GM12878 (cell line): ENCODE results near the gene CDYL2. TPM values are rescaled to one million over a fixed set of nuclear protein-coding genes. Genes with fewer than 3 reads are reported as not detected.

Experiments
- ATAC-seq: fragments of 200-7000 bp; cut with Tn5 transposase; 3 replicates; pipeline ENCODE4 v1.9.1; 2020; ENCODE audit warnings: mild to moderate bottlenecking, moderate library complexity
- BruUV-seq: library from RNA; stranded (reverse); fragments of 400-500 nt; replicated peaks from 2 replicates; lab custom pipeline; 2021; lab: Mats Ljungman, UMichigan
- CTCF ChIA-PET: fragments of 300-600 bp; sonication (Branson Sonifier 250); formaldehyde crosslinking; extraction: SDS; loops from one replicate; lab custom pipeline; 2021; ENCODE audit warnings: inconsistent platforms; lab: Yijun Ruan, JAX
- POLR2A ChIA-PET: fragments of 350-600 bp; formaldehyde crosslinking; extraction: SDS; loops from one replicate; lab custom pipeline; 2021; ENCODE audit warnings: inconsistent platforms; lab: Charles Lee
- RAD21 ChIA-PET: fragments of 300-600 bp; sonication (Branson Sonifier 250); formaldehyde crosslinking; loops from one replicate; lab custom pipeline; 2023; ENCODE audit warnings: antibody characterized with exemption; ENCODE audit not compliant: unreplicated experiment; lab: Charles Lee
- SMC1A ChIA-PET: fragments of 300-600 bp; sonication (Branson Sonifier 250); formaldehyde crosslinking; loops from one replicate; lab custom pipeline; 2023; ENCODE audit not compliant: unreplicated experiment, uncharacterized antibody; lab: Charles Lee
- DNase-seq: peaks from one replicate; pipeline ENCODE4 v3.0.0-alpha.2; 2011; ENCODE audit warnings: low read depth, low spot score
- FAIRE-seq: peaks from 3 replicates; lab custom pipeline; 2011; peaks lifted over from hg19 to GRCh38; lab: Jason Lieb, UNC
- H2AFZ ChIP-seq: 2 replicates; pipeline ENCODE4 v1.6.0; 2011; ENCODE audit warnings: low read depth, low read length, control low read depth; ENCODE audit not compliant: control insufficient read depth
- H3K27ac ChIP-seq: 2 replicates; pipeline ENCODE4 v1.5.1; 2011; ENCODE audit warnings: control low read depth; ENCODE audit not compliant: control insufficient read depth, insufficient read depth
- H3K27me3 ChIP-seq, 2 experiments: replicated peaks in 1 of 2; 2 replicates each; pipeline versions ENCODE4 v1.6.0 to v1.6.1; 2011; ENCODE audit warnings: low read length in 1 of 2; ENCODE audit not compliant: control insufficient read depth in 2 of 2, insufficient read depth in 2 of 2
- H3K36me3 ChIP-seq, 2 experiments: 2 replicates each; pipeline ENCODE4 v1.5.1; 2011; ENCODE audit warnings: low read length in 1 of 2; ENCODE audit not compliant: control insufficient read depth in 2 of 2, insufficient read depth in 2 of 2
- H3K4me1 ChIP-seq: 2 replicates; pipeline ENCODE4 v1.6.1; 2011; ENCODE audit warnings: mild to moderate bottlenecking, low read length, moderate library complexity, mixed read lengths; ENCODE audit not compliant: control insufficient read depth, insufficient read depth
- H3K4me2 ChIP-seq: 2 replicates; pipeline ENCODE4 v1.6.0; 2011; ENCODE audit warnings: control low read depth; ENCODE audit not compliant: control insufficient read depth, insufficient read depth
- H3K4me3 ChIP-seq: fragments of 200-600 bp; sonication (generic); 2 replicates; pipeline ENCODE4 v1.5.1; 2016
- H3K79me2 ChIP-seq: 2 replicates; pipeline ENCODE4 v1.6.0; 2011; ENCODE audit warnings: low read length; ENCODE audit not compliant: control insufficient read depth, insufficient read depth
- H3K9ac ChIP-seq: 2 replicates; pipeline ENCODE4 v1.8.0; 2011; ENCODE audit warnings: low read length, control low read depth, mixed read lengths; ENCODE audit not compliant: control insufficient read depth, insufficient read depth
- H3K9me3 ChIP-seq: replicated peaks from 3 replicates; pipeline ENCODE4 v1.5.1; 2011; ENCODE audit warnings: mild to moderate bottlenecking, low read length; ENCODE audit not compliant: control insufficient read depth, insufficient read depth
- H4K20me1 ChIP-seq: 2 replicates; pipeline ENCODE4 v1.6.0; 2011; ENCODE audit not compliant: control insufficient read depth, insufficient read depth
- ATF7 ChIP-seq: fragments of 450-650 bp; IDR thresholded peaks from 2 replicates; pipeline ENCODE4 v1.6.1; 2016; ENCODE audit warnings: low read depth, mild to moderate bottlenecking
- BCL11A ChIP-seq: IDR thresholded peaks from 2 replicates; pipeline ENCODE4 v1.6.1; 2011; ENCODE audit warnings: low read depth, low read length
- CBX5 ChIP-seq: sonication (generic); IDR thresholded peaks from 2 replicates; pipeline ENCODE4 v1.6.1; 2016; ENCODE audit warnings: low read depth, moderate library complexity, mild to moderate bottlenecking, inconsistent platforms
- EP300 ChIP-seq, 2 experiments: fragments of 150-350 bp in 1 of 2; IDR thresholded peaks; 2 replicates each; pipeline ENCODE4 v1.6.1; 2011 to 2012; ENCODE audit warnings: low read depth in 2 of 2, low read length in 2 of 2, borderline replicate concordance in 1 of 2, improper control_type of control experiment in 1 of 2, inconsistent platforms in 1 of 2; ENCODE audit not compliant: control insufficient read depth in 1 of 2
- LARP7 ChIP-seq: fragments of 450-650 bp; IDR thresholded peaks from 2 replicates; pipeline ENCODE4 v1.6.1; 2017; ENCODE audit warnings: mild to moderate bottlenecking
- POLR2AphosphoS5 ChIP-seq: IDR thresholded peaks from 2 replicates; pipeline ENCODE4 v1.6.1; 2011; ENCODE audit warnings: mild to moderate bottlenecking, low read length, inconsistent platforms
- RFX5 ChIP-seq: IDR thresholded peaks from 2 replicates; pipeline ENCODE4 v1.6.1; 2011; ENCODE audit warnings: low read depth, low read length, improper control_type of control experiment
- SIN3A ChIP-seq: IDR thresholded peaks from 2 replicates; pipeline ENCODE4 v1.6.1; 2012; ENCODE audit warnings: low read depth, low read length, improper control_type of control experiment
- SMC3 ChIP-seq: IDR thresholded peaks from 2 replicates; pipeline ENCODE4 v1.6.1; 2011; ENCODE audit warnings: low read length, improper control_type of control experiment, borderline replicate concordance
- SRF ChIP-seq, 2 experiments: IDR thresholded peaks; 2 replicates each; pipeline ENCODE4 v1.6.1; 2011; ENCODE audit warnings: low read depth in 2 of 2, low read length in 2 of 2, mild to moderate bottlenecking in 1 of 2, moderate library complexity in 1 of 2
- WGBS: methylation state at CpG from one replicate; pipeline ENCODE4 v1.1.6; 2016; ENCODE audit warnings: low lambda C conversion rate; ENCODE audit not compliant: insufficient replicate concordance, insufficient coverage; ENCODE audit errors: missing lambda C conversion rate; 5-methylcytosine and 5-hydroxymethylcytosine counted together
- in situ Hi-C: fragments of 300-500 bp; cut with MboI; formaldehyde crosslinking; loops from 9 replicates; pipeline ENCODE4 v1.14.3; 2018; ENCODE audit warnings: mixed read lengths
- intact Hi-C: fragments of 100-400 bp; cut with micrococcal nuclease; formaldehyde crosslinking; loops from one replicate; pipeline ENCODE4 v1.14.2; 2022; ENCODE audit not compliant: unreplicated experiment
- polyA plus RNA-seq, 11 experiments: library from polyadenylated mRNA; depleted of rRNA in 4 of 11; unstranded in 6 of 11; stranded (reverse) in 5 of 11; fragments of >200 nt; fragmentation: Nextera tagmentation in 4 of 11; fragmentation: Illumina TruSeq in 1 of 11; extraction: Ambion mirVana in 4 of 11; extraction: Trizol in 1 of 11; gene quantifications; 1 replicate in 1 of 11; 2 replicates in 10 of 11; pipeline versions ENCODE4 v1.2.1 to v1.2.3, GENCODE V29; 2011 to 2016; ENCODE audit warnings: inconsistent platforms in 2 of 11, missing spikeins in 2 of 11, low read depth in 1 of 11
- total RNA-seq, 4 experiments: library from RNA; depleted of rRNA in 3 of 4; stranded (reverse); fragments of >200 nt in 3 of 4; fragmentation: Illumina TruSeq in 1 of 4; extraction: Trizol in 1 of 4; gene quantifications; 2 replicates each; pipeline versions ENCODE4 v1.2.1 to v1.2.3, GENCODE V29; 2013 to 2021
- TF ChIP-seq, protein P1 (sequence below): fragments of 450-650 bp; IDR thresholded peaks from 2 replicates; pipeline ENCODE4 v1.6.1; 2016; ENCODE audit warnings: mild to moderate bottlenecking
- TF ChIP-seq, protein P2 (sequence below): fragments of 450-650 bp; conservative IDR thresholded peaks from 2 replicates; pipeline ENCODE4 v1.6.1; 2017; ENCODE audit warnings: mild to moderate bottlenecking, moderate library complexity

CDYL2 gene
- total and polyA plus RNA-seq, 10 of the 15 experiments (the other 5 are each of a cell fraction or from before 2014, with no cell fraction given), result 0.27 to 22.9 (median 3.9) TPM

DNA sequence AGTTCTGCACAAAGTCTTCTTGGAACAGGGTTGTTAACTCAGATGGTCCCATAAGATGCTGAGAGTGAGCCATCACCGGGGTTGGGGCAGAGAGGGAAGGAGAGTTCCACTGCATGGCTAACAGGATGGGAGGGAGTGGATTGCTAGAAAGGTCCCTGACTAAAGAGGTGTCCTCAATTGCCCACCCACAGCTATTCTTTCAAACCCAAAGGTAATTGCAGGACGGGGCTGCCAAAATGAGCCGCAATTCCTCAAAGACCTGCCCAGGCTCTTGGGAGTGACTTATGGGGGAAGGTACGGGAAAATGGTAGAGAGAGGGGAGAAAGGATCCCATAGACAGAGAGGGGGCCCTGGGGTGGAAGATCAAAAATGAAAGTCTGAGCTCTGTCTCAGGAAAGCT, 203.2 kb downstream of the CDYL2 start:
- no peaks in the 10 kb centered on the region for H3K4me1 ChIP-seq
- TF ChIP-seq, protein P1, sequence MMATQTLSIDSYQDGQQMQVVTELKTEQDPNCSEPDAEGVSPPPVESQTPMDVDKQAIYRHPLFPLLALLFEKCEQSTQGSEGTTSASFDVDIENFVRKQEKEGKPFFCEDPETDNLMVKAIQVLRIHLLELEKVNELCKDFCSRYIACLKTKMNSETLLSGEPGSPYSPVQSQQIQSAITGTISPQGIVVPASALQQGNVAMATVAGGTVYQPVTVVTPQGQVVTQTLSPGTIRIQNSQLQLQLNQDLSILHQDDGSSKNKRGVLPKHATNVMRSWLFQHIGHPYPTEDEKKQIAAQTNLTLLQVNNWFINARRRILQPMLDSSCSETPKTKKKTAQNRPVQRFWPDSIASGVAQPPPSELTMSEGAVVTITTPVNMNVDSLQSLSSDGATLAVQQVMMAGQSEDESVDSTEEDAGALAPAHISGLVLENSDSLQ, result no peak
- TF ChIP-seq EP300 (IDR thresholded peaks at IDR 0.05; ENCODE audit: borderline replicate concordance in 1 of 2, control insufficient read depth in 1 of 2, low read depth in 2 of 2, low read length in 2 of 2) (no peak), ATF7 (no peak), SMC3 (no peak), SRF (IDR thresholded peaks at IDR 0.05; ENCODE audit: low read depth in 2 of 2, low read length in 2 of 2) (no peak), BCL11A (no peak), SIN3A (no peak), LARP7 (no peak), POLR2AphosphoS5 (no peak), CBX5 (no peak), RFX5 (no peak)
- TF ChIP-seq, protein P2, sequence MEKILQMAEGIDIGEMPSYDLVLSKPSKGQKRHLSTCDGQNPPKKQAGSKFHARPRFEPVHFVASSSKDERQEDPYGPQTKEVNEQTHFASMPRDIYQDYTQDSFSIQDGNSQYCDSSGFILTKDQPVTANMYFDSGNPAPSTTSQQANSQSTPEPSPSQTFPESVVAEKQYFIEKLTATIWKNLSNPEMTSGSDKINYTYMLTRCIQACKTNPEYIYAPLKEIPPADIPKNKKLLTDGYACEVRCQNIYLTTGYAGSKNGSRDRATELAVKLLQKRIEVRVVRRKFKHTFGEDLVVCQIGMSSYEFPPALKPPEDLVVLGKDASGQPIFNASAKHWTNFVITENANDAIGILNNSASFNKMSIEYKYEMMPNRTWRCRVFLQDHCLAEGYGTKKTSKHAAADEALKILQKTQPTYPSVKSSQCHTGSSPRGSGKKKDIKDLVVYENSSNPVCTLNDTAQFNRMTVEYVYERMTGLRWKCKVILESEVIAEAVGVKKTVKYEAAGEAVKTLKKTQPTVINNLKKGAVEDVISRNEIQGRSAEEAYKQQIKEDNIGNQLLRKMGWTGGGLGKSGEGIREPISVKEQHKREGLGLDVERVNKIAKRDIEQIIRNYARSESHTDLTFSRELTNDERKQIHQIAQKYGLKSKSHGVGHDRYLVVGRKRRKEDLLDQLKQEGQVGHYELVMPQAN, result no peak
- ChIA-PET RAD21 (no interaction called here), CTCF (no interaction called here), POLR2A (interaction anchor here (1.2 kb wide), 1 partner anchor 10 kb away, joined by 3 read pairs; no protein-coding TSS in a partner anchor), SMC1A (no interaction called here)
- no peak overlapping the region for H3K4me2 ChIP-seq
- in situ Hi-C loops, result no loop called here
- intact Hi-C loops, result no loop called here
- H3K36me3 ChIP-seq, result no peaks in the 10 kb centered on the region
- no peak overlapping the region for H2AFZ ChIP-seq
- no peaks in the 10 kb centered on the region for H4K20me1 ChIP-seq
- DNase-seq (no peak), FAIRE-seq (no peak), ATAC-seq (no peak)
- H3K27me3 ChIP-seq, result no peaks in the 10 kb centered on the region
- WGBS, result 76% methylated on average over 4 of the region's 4 CpGs
- H3K9ac ChIP-seq, result no peak overlapping the region
- H3K9me3 ChIP-seq, result no peaks in the 10 kb centered on the region; the same call in 2 of the 3 replicates
- no peak overlapping the region for H3K4me3 ChIP-seq
- H3K79me2 ChIP-seq, result no peaks in the 10 kb centered on the region
- BruUV-seq, result no TSS peak
- H3K27ac ChIP-seq, result no peak overlapping the region
